Omental fat pad (tissue), 4 donors: ENCODE measurements around the gene ANKRD29. TPM values are rescaled to one million over a fixed set of nuclear protein-coding genes. Genes with fewer than 3 reads are reported as not detected.
"Not testable (repeated sequence)": the region's sequence is repeated elsewhere in the genome, so short reads cannot be mapped to it uniquely, and the experiment has no call there.

ENCODE experiments used
- ATAC-seq: fragments of 150-250 bp; one replicate; pipeline ENCODE4 v1.9.1; 2016; ENCODE audit warnings: mild to moderate bottlenecking, moderate library complexity; ENCODE audit not compliant: low FRiP score
- DNase-seq: peaks from one replicate; pipeline ENCODE4 v3.0.0-alpha.2; 2019; ENCODE audit warnings: low spot score
- CTCF ChIP-seq, 3 donors: fragments of 450-650 bp; IDR thresholded peaks; one replicate each; pipeline ENCODE4 v1.5.1; 2016 to 2017; ENCODE audit warnings: antibody characterized with exemption in 3 of 3, mild to moderate bottlenecking in 3 of 3, moderate library complexity in 2 of 3
- small RNA-seq: library from RNA; depleted of rRNA; stranded (forward); fragments of <200 nt; gene quantifications from one replicate; pipeline ENCODE3, GENCODE V24; 2016
- total RNA-seq, 4 donors: library from RNA; depleted of rRNA; stranded (reverse); fragments of >200 nt; gene quantifications; one replicate each; pipeline ENCODE4 v1.1.0, GENCODE V29; 2016

ANKRD29 gene
- total RNA-seq, 4 donors from 2014 or later, result 8.1 to 51.9 (median 15.3) TPM

- ATAC-seq (no peak), DNase-seq (no peak)
- no peak for TF ChIP-seq CTCF (IDR thresholded peaks at IDR 0.05)
Observed at GRCh38 chr18:23560186-23560585, 102.5 kb downstream of the ANKRD29 start.

- not testable (repeated sequence) for ATAC-seq, DNase-seq
Observed at GRCh38 chr18:23557511-23557910, 105.2 kb downstream of the ANKRD29 start.

- no peak for TF ChIP-seq CTCF (IDR thresholded peaks at IDR 0.05)
- ATAC-seq (no peak), DNase-seq (no peak)
Observed at GRCh38 chr18:23556145-23556780, 106.4 kb downstream of the ANKRD29 start.

- DNase-seq, result no peak
- peak; percentile 48 for ATAC-seq
- TF ChIP-seq CTCF (IDR thresholded peaks at IDR 0.05), result no peak
Observed at GRCh38 chr18:23553887-23554286, 108.8 kb downstream of the ANKRD29 start.

- DNase-seq, result no peak
- TF ChIP-seq CTCF (IDR thresholded peaks at IDR 0.05), result no peak
- no peak for ATAC-seq
Observed at GRCh38 chr18:23552505-23552904, 110.2 kb downstream of the ANKRD29 start.

- no peak for DNase-seq
- ATAC-seq, result no peak
- TF ChIP-seq CTCF (IDR thresholded peaks at IDR 0.05), result no peak
Observed at GRCh38 chr18:23551978-23552377, 110.7 kb downstream of the ANKRD29 start.

- TF ChIP-seq CTCF (IDR thresholded peaks at IDR 0.05), result no peak
- DNase-seq (no peak), ATAC-seq (no peak)
Observed at GRCh38 chr18:23550898-23551297, 111.8 kb downstream of the ANKRD29 start.

Small RNAs within 50 kb of the gene (small RNA-seq; reads per million reads assigned to genes)
- not detected for gene RF00019

Other genes with a start within 250 kb of the ANKRD29 start
- gene RIOK3, start 209.6 kb downstream of the ANKRD29 start, total RNA-seq, result 10 to 100 TPM; 45.3 to 88.1 (median 65.3) TPM
- gene RMC1, start 159.4 kb downstream of the ANKRD29 start, total RNA-seq, result 10 to 100 TPM; 19.7 to 30.6 (median 23.8) TPM
- gene NPC1, start 76.4 kb downstream of the ANKRD29 start, total RNA-seq, result 100 to 1,000 TPM in 1 of 4 donors, 10 to 100 TPM in 3; 49.3 to 116 (median 54.7) TPM
- 10 to 100 TPM; 16.9 to 57.5 (median 48.3) TPM for gene LAMA3, start 26.5 kb upstream of the ANKRD29 start, total RNA-seq